ENCODE results near the gene CLNK.

CLNK gene

GRCh38 chr4:10596586-10597290, 87.8 kb downstream of the CLNK start:
- no peak for FAIRE-seq
- DNase-seq (ENCODE audit: insufficient read length, low spot score): no peak
- no peak for TF ChIP-seq CTCF (IDR thresholded peaks at IDR 0.05; ENCODE audit: insufficient read depth, missing control alignments)

- no peak for TF ChIP-seq CTCF (IDR thresholded peaks at IDR 0.05; ENCODE audit: insufficient read depth, missing control alignments)
- no peak for FAIRE-seq
- DNase-seq (ENCODE audit: insufficient read length, low spot score): no peak
Observed at GRCh38 chr4:10593130-10593529, 91.4 kb downstream of the CLNK start.

GRCh38 chr4:10590896-10591295, 93.7 kb downstream of the CLNK start:
- TF ChIP-seq CTCF (IDR thresholded peaks at IDR 0.05; ENCODE audit: insufficient read depth, missing control alignments): no peak
- FAIRE-seq: no peak
- no peak for DNase-seq (ENCODE audit: insufficient read length, low spot score)

DNA sequence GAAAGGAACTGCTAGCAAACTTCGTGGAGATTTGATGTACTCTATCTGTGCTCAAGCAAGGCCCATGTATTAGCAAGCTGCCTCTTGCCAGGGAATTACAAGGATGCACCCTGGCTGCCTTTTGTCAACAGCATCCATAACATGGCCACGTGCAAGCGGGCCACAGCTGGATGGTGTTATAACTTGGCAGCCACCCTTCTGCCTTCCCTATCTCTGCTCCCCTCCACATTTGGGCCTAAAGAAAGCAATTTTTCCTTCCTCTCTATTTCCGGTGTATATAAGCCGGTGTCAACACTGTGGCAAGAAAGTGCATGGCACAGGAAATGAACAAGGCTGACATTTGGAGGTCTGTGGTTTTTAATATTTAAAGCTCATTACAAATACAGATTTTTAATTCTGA, 94.8 kb downstream of the CLNK start:
- DNase-seq (ENCODE audit: insufficient read length, low spot score) (no peak), FAIRE-seq (no peak)
- TF ChIP-seq CTCF (IDR thresholded peaks at IDR 0.05; ENCODE audit: insufficient read depth, missing control alignments): no peak

DNA sequence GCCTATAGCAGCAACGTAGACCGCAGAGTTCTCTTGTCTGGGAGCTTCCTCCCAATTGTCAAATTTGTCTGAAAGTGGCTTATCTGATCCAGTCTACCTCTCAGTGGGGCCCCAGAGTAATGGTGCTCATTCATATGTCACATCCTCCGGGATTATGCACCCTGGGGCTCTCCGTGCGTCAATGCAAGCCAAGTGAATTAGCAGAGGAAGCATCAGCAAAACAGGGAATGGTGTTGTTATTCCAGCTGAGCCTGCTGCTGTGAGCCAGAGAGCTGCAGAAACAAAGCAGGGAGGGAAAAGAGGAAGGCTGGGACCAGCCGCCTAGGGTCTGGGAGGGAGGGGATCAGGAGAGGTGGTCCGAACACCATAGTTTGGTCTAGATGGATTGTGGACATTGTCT, 95.2 kb downstream of the CLNK start:
- no peak for TF ChIP-seq CTCF (IDR thresholded peaks at IDR 0.05; ENCODE audit: insufficient read depth, missing control alignments)
- no peak for FAIRE-seq
- DNase-seq (ENCODE audit: insufficient read length, low spot score): no peak

GRCh38 chr4:10587697-10588096, 96.9 kb downstream of the CLNK start:
- DNase-seq (ENCODE audit: insufficient read length, low spot score): no peak
- FAIRE-seq: no peak

More at GRCh38 chr4:10587697-10588096, 96.9 kb downstream of the CLNK start:
- TF ChIP-seq CTCF (IDR thresholded peaks at IDR 0.05; ENCODE audit: insufficient read depth, missing control alignments): no peak

All from D721Med (cell line).